Astrocyte (in vitro differentiated cells and primary cell): ENCODE measurements around the gene ATRN. TPM values are rescaled to one million over a fixed set of nuclear protein-coding genes. Genes with fewer than 3 reads are reported as not detected.

Experiments
- DNase-seq: peaks from one replicate; pipeline ENCODE4 v3.0.0-alpha.2; 2010; ENCODE audit warnings: low read depth
- FAIRE-seq: peaks from 2 replicates; lab custom pipeline; 2011; peaks lifted over from hg19 to GRCh38; lab: Jason Lieb, UNC
- H2AFZ ChIP-seq: 2 replicates; pipeline ENCODE4 v1.6.0; 2012; ENCODE audit warnings: low read depth, low read length, inconsistent platforms
- H3K27ac ChIP-seq: 2 replicates; pipeline ENCODE4 v1.5.1; 2011; ENCODE audit warnings: low read depth, low read length, inconsistent platforms
- H3K27me3 ChIP-seq: 2 replicates; pipeline ENCODE4 v1.6.0; 2011; ENCODE audit warnings: low read length, inconsistent platforms; ENCODE audit not compliant: insufficient read depth
- H3K36me3 ChIP-seq: 2 replicates; pipeline ENCODE4 v1.5.1; 2011; ENCODE audit warnings: low read length, inconsistent platforms; ENCODE audit not compliant: insufficient read depth
- H3K4me1 ChIP-seq: 2 replicates; pipeline ENCODE4 v1.5.1; 2011; ENCODE audit warnings: low read length, inconsistent platforms; ENCODE audit not compliant: insufficient read depth
- H3K4me2 ChIP-seq: 2 replicates; pipeline ENCODE4 v1.6.0; 2012; ENCODE audit warnings: low read length, inconsistent platforms
- H3K4me3 ChIP-seq: 2 replicates; pipeline ENCODE4 v1.5.1; 2011; ENCODE audit warnings: low read depth, mild to moderate bottlenecking, low read length, inconsistent platforms; ENCODE audit not compliant: insufficient read depth
- H3K79me2 ChIP-seq: 2 replicates; pipeline ENCODE4 v1.6.0; 2012; ENCODE audit warnings: mild to moderate bottlenecking, low read length, inconsistent platforms; ENCODE audit not compliant: insufficient read depth
- H3K9ac ChIP-seq: 2 replicates; pipeline ENCODE4 v1.6.0; 2012; ENCODE audit warnings: mild to moderate bottlenecking, low read length, inconsistent platforms
- H3K9me3 ChIP-seq: 2 replicates; pipeline ENCODE4 v1.5.1; 2012; ENCODE audit warnings: low read depth, mild to moderate bottlenecking, low read length, inconsistent platforms; ENCODE audit not compliant: insufficient read depth
- H4K20me1 ChIP-seq: 2 replicates; pipeline ENCODE4 v1.6.0; 2012; ENCODE audit warnings: low read length, inconsistent platforms; ENCODE audit not compliant: insufficient read depth
- H3K27ac Mint-ChIP-seq: one replicate; pipeline ENCODE4 v1.8.0; 2021; ENCODE audit warnings: mild to moderate bottlenecking, mixed read lengths; ENCODE audit not compliant: unreplicated experiment
- H3K27me3 Mint-ChIP-seq: one replicate; pipeline ENCODE4 v1.8.0; 2021; ENCODE audit warnings: low read depth, mixed read lengths; ENCODE audit not compliant: unreplicated experiment
- H3K36me3 Mint-ChIP-seq: one replicate; pipeline ENCODE4 v1.8.0; 2021; ENCODE audit warnings: low read depth, mixed read lengths; ENCODE audit not compliant: unreplicated experiment
- H3K4me1 Mint-ChIP-seq: one replicate; pipeline ENCODE4 v1.8.0; 2021; ENCODE audit warnings: low read depth, mixed read lengths; ENCODE audit not compliant: unreplicated experiment
- H3K4me3 Mint-ChIP-seq: one replicate; pipeline ENCODE4 v1.8.0; 2021; ENCODE audit warnings: mild to moderate bottlenecking, moderate library complexity, mixed read lengths; ENCODE audit not compliant: unreplicated experiment
- H3K9me3 Mint-ChIP-seq: one replicate; pipeline ENCODE4 v1.8.0; 2021; ENCODE audit warnings: mild to moderate bottlenecking, mixed read lengths; ENCODE audit not compliant: unreplicated experiment
- EZH2 ChIP-seq: IDR thresholded peaks from 2 replicates; pipeline ENCODE4 v1.6.1; 2012; ENCODE audit warnings: mild to moderate bottlenecking, low read length, inconsistent platforms; ENCODE audit not compliant: insufficient read depth
- total RNA-seq: library from RNA; stranded (reverse); gene quantifications from 2 replicates; pipeline ENCODE4 v1.2.1, GENCODE V29; 2021
- TF ChIP-seq, protein P1 (sequence below): IDR thresholded peaks from 2 replicates; pipeline ENCODE4 v1.5.1; 2011; ENCODE audit warnings: low read depth, mild to moderate bottlenecking, inconsistent platforms, low read length, moderate library complexity; ENCODE audit not compliant: insufficient read depth

The ATRN gene
- total RNA-seq, 1 donor from 2014 or later = 33.8 TPM

DNA sequence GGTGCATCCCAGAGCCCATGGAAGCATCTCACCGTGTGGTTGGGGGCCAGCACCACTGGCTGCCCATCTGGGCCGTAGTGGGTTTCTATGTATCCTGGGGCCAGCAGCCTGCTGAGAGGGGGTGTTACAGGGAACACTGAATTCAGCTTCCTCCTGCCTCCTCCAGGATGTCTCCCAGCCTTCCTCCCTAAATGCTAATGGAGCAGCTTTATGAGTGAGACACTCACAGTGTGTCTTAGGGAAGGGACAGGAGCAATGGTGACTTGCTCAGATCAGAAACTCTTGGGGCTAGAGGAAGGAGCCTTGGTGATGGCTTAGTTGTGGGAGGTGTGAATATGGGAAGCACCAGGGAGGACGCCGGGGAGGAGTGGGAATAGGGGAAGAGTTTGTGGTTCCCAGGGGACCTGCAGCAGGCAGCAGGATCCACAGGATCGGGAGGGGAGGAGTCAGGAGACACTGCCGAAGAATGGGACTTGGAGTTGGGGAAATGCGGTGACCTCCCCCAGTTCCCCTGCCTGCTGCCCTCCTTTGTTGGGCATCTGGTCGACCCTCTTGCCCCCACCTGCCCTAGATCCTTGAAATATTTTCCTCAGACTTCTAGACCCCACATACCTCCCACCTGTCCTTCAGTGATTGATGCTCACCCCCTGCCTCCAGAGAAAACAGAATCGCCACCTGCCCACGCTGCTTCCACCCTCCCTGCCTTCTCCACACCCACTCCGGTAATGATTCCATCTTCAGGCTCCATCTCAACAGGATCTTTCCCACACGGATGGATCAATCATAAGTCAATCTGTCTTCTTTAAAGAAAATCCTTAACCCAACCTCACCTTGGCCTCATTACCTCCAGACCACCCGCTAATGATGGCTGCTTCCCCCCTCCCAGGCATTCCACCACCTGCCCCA lies 204.4 kb downstream of the ATRN start:
- H3K4me3 ChIP-seq = no peak overlapping the region
- H3K9me3 Mint-ChIP-seq = no peaks in the 10 kb centered on the region
- no peaks in the 10 kb centered on the region for H3K36me3 ChIP-seq
- H3K4me1 ChIP-seq = peaks cover 20% of the 10 kb centered on the region
- H3K27ac Mint-ChIP-seq = no peak overlapping the region
- no peak for FAIRE-seq
- H3K79me2 ChIP-seq = no peaks in the 10 kb centered on the region
- no peak overlapping the region for H3K27ac ChIP-seq
- no peaks in the 10 kb centered on the region for H3K36me3 Mint-ChIP-seq
- no peaks in the 10 kb centered on the region for H4K20me1 ChIP-seq
- H3K27me3 Mint-ChIP-seq = peaks cover 28% of the 10 kb centered on the region
- H3K9ac ChIP-seq = no peak overlapping the region
- no peaks in the 10 kb centered on the region for H3K9me3 ChIP-seq
- H3K4me1 Mint-ChIP-seq = peaks cover 10% of the 10 kb centered on the region
- DNase-seq = no peak
- H3K27me3 ChIP-seq = peaks cover 27% of the 10 kb centered on the region
- H2AFZ ChIP-seq = no peak overlapping the region
- H3K4me2 ChIP-seq = no peak overlapping the region
- TF ChIP-seq, protein P1, sequence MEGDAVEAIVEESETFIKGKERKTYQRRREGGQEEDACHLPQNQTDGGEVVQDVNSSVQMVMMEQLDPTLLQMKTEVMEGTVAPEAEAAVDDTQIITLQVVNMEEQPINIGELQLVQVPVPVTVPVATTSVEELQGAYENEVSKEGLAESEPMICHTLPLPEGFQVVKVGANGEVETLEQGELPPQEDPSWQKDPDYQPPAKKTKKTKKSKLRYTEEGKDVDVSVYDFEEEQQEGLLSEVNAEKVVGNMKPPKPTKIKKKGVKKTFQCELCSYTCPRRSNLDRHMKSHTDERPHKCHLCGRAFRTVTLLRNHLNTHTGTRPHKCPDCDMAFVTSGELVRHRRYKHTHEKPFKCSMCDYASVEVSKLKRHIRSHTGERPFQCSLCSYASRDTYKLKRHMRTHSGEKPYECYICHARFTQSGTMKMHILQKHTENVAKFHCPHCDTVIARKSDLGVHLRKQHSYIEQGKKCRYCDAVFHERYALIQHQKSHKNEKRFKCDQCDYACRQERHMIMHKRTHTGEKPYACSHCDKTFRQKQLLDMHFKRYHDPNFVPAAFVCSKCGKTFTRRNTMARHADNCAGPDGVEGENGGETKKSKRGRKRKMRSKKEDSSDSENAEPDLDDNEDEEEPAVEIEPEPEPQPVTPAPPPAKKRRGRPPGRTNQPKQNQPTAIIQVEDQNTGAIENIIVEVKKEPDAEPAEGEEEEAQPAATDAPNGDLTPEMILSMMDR = no peak
- no peak for TF ChIP-seq EZH2
- H3K4me3 Mint-ChIP-seq = no peak overlapping the region

DNA sequence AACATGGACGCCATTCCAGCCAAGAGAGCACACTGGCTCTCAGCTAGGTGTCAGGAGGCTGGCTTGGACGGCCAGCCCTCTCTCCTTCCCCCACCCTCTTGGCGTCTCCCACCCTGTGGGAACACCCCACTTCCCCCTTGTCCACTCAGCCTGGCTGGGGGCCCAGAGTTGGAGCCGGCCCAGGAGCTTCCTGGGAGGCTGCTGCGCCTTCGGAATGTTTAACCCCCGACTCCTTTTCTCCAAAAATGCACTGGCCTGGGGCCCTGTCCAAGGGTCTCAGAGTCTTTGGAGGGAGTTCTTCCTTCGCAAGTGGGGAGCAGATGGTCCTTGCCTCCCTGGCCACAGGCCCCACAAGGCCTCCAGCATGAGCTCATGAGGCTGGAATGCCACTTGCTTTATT lies 206.9 kb downstream of the ATRN start:
- peak; percentile 28 for DNase-seq
- no peak for TF ChIP-seq EZH2
- Histone ChIP-seq H3K4me2 (no peak overlapping the region), H3K9me3 (no peaks in the 10 kb centered on the region), H2AFZ (no peak overlapping the region), H3K9ac (no peak overlapping the region), H3K4me3 (no peak overlapping the region), H4K20me1 (no peaks in the 10 kb centered on the region), H3K36me3 (no peaks in the 10 kb centered on the region), H3K27ac (no peak overlapping the region), H3K27me3 (peaks cover 27% of the 10 kb centered on the region), H3K79me2 (no peaks in the 10 kb centered on the region), H3K4me1 (peaks cover 33% of the 10 kb centered on the region)
- Mint-ChIP-seq H3K4me3 (no peak overlapping the region), H3K27ac (no peak overlapping the region), H3K4me1 (peaks cover 13% of the 10 kb centered on the region), H3K27me3 (peaks cover 29% of the 10 kb centered on the region), H3K9me3 (no peaks in the 10 kb centered on the region), H3K36me3 (no peaks in the 10 kb centered on the region)
- FAIRE-seq = no peak

DNA sequence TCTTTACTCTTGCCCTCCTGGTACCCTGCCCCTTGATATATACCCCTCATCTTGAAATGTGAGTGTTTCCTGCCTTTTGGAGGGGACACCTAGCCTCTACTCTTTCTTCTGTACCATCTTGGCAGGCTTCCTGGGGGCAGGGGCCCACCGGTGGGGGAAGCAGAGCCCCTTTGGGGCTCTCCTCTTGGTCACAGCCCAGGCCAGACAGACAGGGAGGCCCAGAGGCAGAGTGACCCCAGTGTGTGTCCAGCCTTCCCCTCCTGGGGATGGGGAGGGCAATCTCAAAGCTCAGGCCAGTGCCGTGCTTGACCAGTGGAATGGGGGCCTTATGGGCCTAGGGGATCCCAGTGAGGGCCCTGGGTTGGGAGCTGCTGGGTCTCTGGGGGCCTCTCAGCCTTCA lies 207.4 kb downstream of the ATRN start:
- Histone ChIP-seq H2AFZ (no peak overlapping the region), H3K4me3 (no peak overlapping the region), H3K27ac (no peak overlapping the region), H3K9ac (no peak overlapping the region), H3K36me3 (no peaks in the 10 kb centered on the region), H3K4me2 (no peak overlapping the region), H3K27me3 (peaks cover 23% of the 10 kb centered on the region), H4K20me1 (no peaks in the 10 kb centered on the region), H3K79me2 (no peaks in the 10 kb centered on the region), H3K9me3 (no peaks in the 10 kb centered on the region), H3K4me1 (peaks cover 33% of the 10 kb centered on the region)
- FAIRE-seq (no peak), DNase-seq (no peak)
- TF ChIP-seq, protein P1 = no peak
- no peak for TF ChIP-seq EZH2
- peaks cover 13% of the 10 kb centered on the region for H3K4me1 Mint-ChIP-seq
- H3K4me3 Mint-ChIP-seq = no peak overlapping the region
- H3K27me3 Mint-ChIP-seq = peaks cover 28% of the 10 kb centered on the region
- H3K27ac Mint-ChIP-seq = no peak overlapping the region
- no peaks in the 10 kb centered on the region for H3K36me3 Mint-ChIP-seq
- H3K9me3 Mint-ChIP-seq = no peaks in the 10 kb centered on the region
